ENCODE results near the gene SPRR2F. TPM values are rescaled to one million over a fixed set of nuclear protein-coding genes. Genes with fewer than 3 reads are reported as not detected.

SPRR2F gene
- total RNA-seq, 4 donors from 2014 or later = not detected

- H3K4me1 ChIP-seq = no peaks in the 10 kb centered on the region
- peaks cover 0 to 6% (median 2%) of the 10 kb centered on the region in 4 donors for H3K9me3 ChIP-seq
- TF ChIP-seq POLR2A (IDR thresholded peaks at IDR 0.05; ENCODE audit: low read depth) (no peak), CTCF (IDR thresholded peaks at IDR 0.05) (no peak), EP300 (IDR thresholded peaks at IDR 0.05) (no peak), POLR2AphosphoS5 (IDR thresholded peaks at IDR 0.05) (no peak)
- H3K4me3 ChIP-seq = no peak overlapping the region
- 90% methylated on average over 5 of the region's 5 CpGs for WGBS
- no peak for DNase-seq (ENCODE audit: extremely low spot score)
- no peak overlapping the region for H3K27ac ChIP-seq (replicated peaks in 1 of 4)
- H3K27me3 ChIP-seq = no peaks in the 10 kb centered on the region
- H3K36me3 ChIP-seq = no peaks in the 10 kb centered on the region
- intact Hi-C loops (cut with DNase I) = no loop called here
These were observed 13.1 kb downstream of the SPRR2F start for GRCh38 chr1:153100245-153100644.

GRCh38 chr1:153099461-153100045 lies 13.8 kb downstream of the SPRR2F start:
- Histone ChIP-seq H3K36me3 (no peaks in the 10 kb centered on the region), H3K27me3 (no peaks in the 10 kb centered on the region), H3K9me3 (no peaks in the 10 kb centered on the region), H3K27ac (replicated peaks in 1 of 4) (no peak overlapping the region), H3K4me3 (no peak overlapping the region), H3K4me1 (no peaks in the 10 kb centered on the region)
- TF ChIP-seq POLR2AphosphoS5 (IDR thresholded peaks at IDR 0.05) (no peak), CTCF (IDR thresholded peaks at IDR 0.05) (no peak), EP300 (IDR thresholded peaks at IDR 0.05) (no peak), POLR2A (IDR thresholded peaks at IDR 0.05; ENCODE audit: low read depth) (no peak)
- intact Hi-C loops (cut with DNase I) = no loop called here
- 87% methylated on average over 9 of the region's 9 CpGs for WGBS
- DNase-seq (ENCODE audit: extremely low spot score) = no peak

GRCh38 chr1:153095764-153096163 lies 17.6 kb downstream of the SPRR2F start:
- DNase-seq (ENCODE audit: extremely low spot score) = no peak
- intact Hi-C loops (cut with DNase I) = no loop called here
- no peaks in the 10 kb centered on the region for H3K4me1 ChIP-seq
- H3K9me3 ChIP-seq = no peaks in the 10 kb centered on the region
- H3K27me3 ChIP-seq = no peaks in the 10 kb centered on the region
- no peak overlapping the region for H3K27ac ChIP-seq (replicated peaks in 1 of 4)
- H3K36me3 ChIP-seq = no peaks in the 10 kb centered on the region
- no peak for TF ChIP-seq EP300 (IDR thresholded peaks at IDR 0.05)
- no peak for TF ChIP-seq POLR2A (IDR thresholded peaks at IDR 0.05; ENCODE audit: low read depth)
- TF ChIP-seq CTCF (IDR thresholded peaks at IDR 0.05) = no peak
- no peak for TF ChIP-seq POLR2AphosphoS5 (IDR thresholded peaks at IDR 0.05)
- H3K4me3 ChIP-seq = no peak overlapping the region

GRCh38 chr1:153094426-153094825 lies 18.9 kb downstream of the SPRR2F start, which contains the start of gene SPRR2E:
SPRR2E (minus strand) TSS chr1:153094526; CDS start chr1:153093751, 775 bp downstream.
- H3K4me3 ChIP-seq = no peak within 1 kb of the TSS
- H3K36me3 ChIP-seq = no peaks in the 10 kb centered on the region
- no peaks in the 10 kb centered on the region for H3K4me1 ChIP-seq
- no peaks in the 10 kb centered on the region for H3K9me3 ChIP-seq
- H3K27me3 ChIP-seq = no peaks in the 10 kb centered on the region
- no peak within 1 kb of the TSS for H3K27ac ChIP-seq (replicated peaks in 1 of 4)
- TF ChIP-seq CTCF (IDR thresholded peaks at IDR 0.05) = no peak
- TF ChIP-seq POLR2AphosphoS5 (IDR thresholded peaks at IDR 0.05) = no peak
- no peak for TF ChIP-seq EP300 (IDR thresholded peaks at IDR 0.05)
- TF ChIP-seq POLR2A (IDR thresholded peaks at IDR 0.05; ENCODE audit: low read depth) = no peak
- intact Hi-C loops (cut with DNase I) = no loop called here
- no peak for DNase-seq (ENCODE audit: extremely low spot score)

- intact Hi-C loops (cut with DNase I) = no loop called here
- 81% methylated on average over 1 of the region's 1 CpG for WGBS
- H3K4me1 ChIP-seq = no peaks in the 10 kb centered on the region
- H3K36me3 ChIP-seq = no peaks in the 10 kb centered on the region
- H3K4me3 ChIP-seq = no peak overlapping the region
- H3K9me3 ChIP-seq = no peaks in the 10 kb centered on the region
- no peak for DNase-seq (ENCODE audit: extremely low spot score)
- no peaks in the 10 kb centered on the region for H3K27me3 ChIP-seq
- TF ChIP-seq EP300 (IDR thresholded peaks at IDR 0.05) (no peak), POLR2A (IDR thresholded peaks at IDR 0.05; ENCODE audit: low read depth) (no peak), POLR2AphosphoS5 (IDR thresholded peaks at IDR 0.05) (no peak), CTCF (IDR thresholded peaks at IDR 0.05) (no peak)
- no peak overlapping the region for H3K27ac ChIP-seq (replicated peaks in 1 of 4)
These were observed 25.7 kb downstream of the SPRR2F start for GRCh38 chr1:153087652-153088051.
